ENCODE measurements around the gene ANKS1B.
"Not testable (repeated sequence)": the region's sequence is repeated elsewhere in the genome, so short reads cannot be mapped to it uniquely, and the experiment has no call there.

ANKS1B gene

GRCh38 chr12:99609455-99610181 lies 375.1 kb downstream of the ANKS1B start:
- H3K4me3 ChIP-seq (ENCODE audit: low read depth, low read length): no peak overlapping the region
- H3K4me2 ChIP-seq (ENCODE audit: low read length): no peak overlapping the region
- no peaks in the 10 kb centered on the region for H3K27me3 ChIP-seq (ENCODE audit: control insufficient read depth, insufficient read depth, low read length)
- H3K36me3 ChIP-seq (ENCODE audit: control insufficient read depth, insufficient read depth, low read length): no peaks in the 10 kb centered on the region
- no peak for TF ChIP-seq CTCF (IDR thresholded peaks at IDR 0.05)
- no peak overlapping the region for H3K9ac ChIP-seq
- no peaks in the 10 kb centered on the region for H3K79me2 ChIP-seq
- H3K4me1 ChIP-seq: no peaks in the 10 kb centered on the region
- no peak overlapping the region for H2AFZ ChIP-seq
- H3K27ac ChIP-seq: no peak overlapping the region
- no peaks in the 10 kb centered on the region for H3K9me3 ChIP-seq (ENCODE audit: control insufficient read depth, low read length)

- Histone ChIP-seq H3K27me3 (ENCODE audit: control insufficient read depth, insufficient read depth, low read length) (no peaks in the 10 kb centered on the region), H3K27ac (no peak overlapping the region), H3K9ac (no peak overlapping the region), H2AFZ (no peak overlapping the region), H3K9me3 (ENCODE audit: control insufficient read depth, low read length) (no peaks in the 10 kb centered on the region), H3K79me2 (no peaks in the 10 kb centered on the region), H3K4me2 (ENCODE audit: low read length) (no peak overlapping the region), H3K36me3 (ENCODE audit: control insufficient read depth, insufficient read depth, low read length) (no peaks in the 10 kb centered on the region), H3K4me3 (ENCODE audit: low read depth, low read length) (no peak overlapping the region), H3K4me1 (no peaks in the 10 kb centered on the region)
- TF ChIP-seq CTCF (IDR thresholded peaks at IDR 0.05): no peak
Observed at GRCh38 chr12:99600388-99600787, 384.3 kb downstream of the ANKS1B start.

GRCh38 chr12:99598785-99599184 lies 386.0 kb downstream of the ANKS1B start:
- Histone ChIP-seq H3K9ac (no peak overlapping the region), H3K27ac (no peak overlapping the region), H3K9me3 (ENCODE audit: control insufficient read depth, low read length) (no peaks in the 10 kb centered on the region), H3K27me3 (ENCODE audit: control insufficient read depth, insufficient read depth, low read length) (no peaks in the 10 kb centered on the region), H3K4me1 (no peaks in the 10 kb centered on the region), H3K36me3 (ENCODE audit: control insufficient read depth, insufficient read depth, low read length) (no peaks in the 10 kb centered on the region), H3K79me2 (no peaks in the 10 kb centered on the region), H2AFZ (no peak overlapping the region), H3K4me3 (ENCODE audit: low read depth, low read length) (no peak overlapping the region), H3K4me2 (ENCODE audit: low read length) (no peak overlapping the region)
- no peak for TF ChIP-seq CTCF (IDR thresholded peaks at IDR 0.05)

- H3K9me3 ChIP-seq (ENCODE audit: control insufficient read depth, low read length): no peaks in the 10 kb centered on the region
- H3K27ac ChIP-seq: no peak overlapping the region
- H3K4me3 ChIP-seq (ENCODE audit: low read depth, low read length): no peak overlapping the region
- no peaks in the 10 kb centered on the region for H3K36me3 ChIP-seq (ENCODE audit: control insufficient read depth, insufficient read depth, low read length)
- no peaks in the 10 kb centered on the region for H3K4me1 ChIP-seq
- TF ChIP-seq CTCF (IDR thresholded peaks at IDR 0.05): no peak
- no peak overlapping the region for H2AFZ ChIP-seq
- H3K27me3 ChIP-seq (ENCODE audit: control insufficient read depth, insufficient read depth, low read length): no peaks in the 10 kb centered on the region
- H3K4me2 ChIP-seq (ENCODE audit: low read length): no peak overlapping the region
- H3K79me2 ChIP-seq: no peaks in the 10 kb centered on the region
- H3K9ac ChIP-seq: no peak overlapping the region
Observed at GRCh38 chr12:99596762-99597161, 388.0 kb downstream of the ANKS1B start.

- not testable (repeated sequence) for H3K36me3 ChIP-seq (ENCODE audit: control insufficient read depth, insufficient read depth, low read length); H3K4me1 ChIP-seq; H3K27ac ChIP-seq; H3K4me3 ChIP-seq (ENCODE audit: low read depth, low read length); H3K27me3 ChIP-seq (ENCODE audit: control insufficient read depth, insufficient read depth, low read length); H3K79me2 ChIP-seq; H3K9me3 ChIP-seq (ENCODE audit: control insufficient read depth, low read length); H3K4me2 ChIP-seq (ENCODE audit: low read length); H2AFZ ChIP-seq; H3K9ac ChIP-seq
Observed at GRCh38 chr12:99577125-99577524, 407.6 kb downstream of the ANKS1B start.

All from parathyroid adenoma (tissue), 2 donors.